ENCODE data around the gene CTAG2. TPM values are rescaled to one million over a fixed set of nuclear protein-coding genes. Genes with fewer than 3 reads are reported as not detected.

Gene CTAG2
- polyA plus RNA-seq, 4 donors = 7.8 TPM; not detected in 3

DNA sequence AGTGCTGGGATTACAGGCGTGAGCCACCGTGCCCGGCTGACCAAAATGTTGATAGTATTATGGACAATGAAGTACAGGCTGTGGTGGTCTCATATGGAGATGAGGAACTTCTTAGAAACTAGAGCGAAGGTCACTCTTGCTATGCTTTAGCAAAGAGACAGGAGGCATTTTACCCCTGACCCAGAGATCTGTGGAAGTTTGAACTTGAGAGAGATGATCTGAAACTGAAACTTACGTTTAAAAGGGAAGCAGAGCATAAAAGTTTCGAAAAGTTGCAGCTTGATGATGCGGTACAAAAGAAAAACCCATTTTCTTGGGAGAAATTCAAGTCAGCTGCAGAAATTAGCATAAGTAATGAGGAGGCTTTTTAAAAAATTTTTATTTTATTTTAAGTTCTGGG, 8.5 kb upstream of the CTAG2 start:
- H3K27me3 ChIP-seq (ENCODE audit: control insufficient read depth in 3 of 3, insufficient read depth in 3 of 3, low read length in 3 of 3) = no peaks in the 10 kb centered on the region
- H3K9me3 ChIP-seq (ENCODE audit: control insufficient read depth in 2 of 2, insufficient read depth in 1 of 2, low read depth in 1 of 2, low read length in 1 of 2) = no peaks in the 10 kb centered on the region
- H3K27ac ChIP-seq (ENCODE audit: low read depth in 1 of 3, low read length in 2 of 3) = no peak overlapping the region
- no peaks in the 10 kb centered on the region for H3K4me1 ChIP-seq (ENCODE audit: control insufficient read depth in 3 of 3, insufficient read depth in 2 of 3, low read depth in 1 of 3, low read length in 2 of 3)
- no peak overlapping the region for H3K4me3 ChIP-seq (ENCODE audit: low read depth in 1 of 3, low read length in 3 of 3)
- WGBS, 3 donors = 79 to 81% (median 79%) methylated on average over 7 of the region's 7 CpGs
- no peak for DNase-seq
- no peaks in the 10 kb centered on the region for H3K36me3 ChIP-seq (ENCODE audit: control insufficient read depth in 3 of 3, insufficient read depth in 2 of 3, low read depth in 1 of 3, low read length in 3 of 3)
- no peak for FAIRE-seq

DNA sequence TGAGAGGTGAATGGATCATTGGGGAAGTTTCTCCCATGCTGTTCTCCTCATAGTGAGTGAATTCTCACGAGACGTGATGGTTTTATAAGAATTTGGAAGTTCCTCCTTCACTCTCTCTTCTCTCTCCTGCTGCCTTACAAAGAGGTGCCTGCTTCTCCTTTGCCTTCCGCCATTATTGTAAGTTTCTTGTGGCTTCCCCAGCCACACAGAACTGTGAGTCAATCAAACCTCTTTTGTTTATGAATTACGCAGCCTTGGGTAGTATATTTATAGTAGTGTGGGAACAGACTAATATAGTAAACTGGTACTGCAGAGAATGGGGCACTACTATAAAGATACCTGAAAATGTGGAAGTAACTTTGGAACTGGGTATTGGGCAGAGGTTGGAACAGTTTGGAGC, 7.8 kb upstream of the CTAG2 start:
- no peak for FAIRE-seq
- Histone ChIP-seq H3K9me3 (ENCODE audit: control insufficient read depth in 2 of 2, insufficient read depth in 1 of 2, low read depth in 1 of 2, low read length in 1 of 2) (no peaks in the 10 kb centered on the region), H3K4me1 (ENCODE audit: control insufficient read depth in 3 of 3, insufficient read depth in 2 of 3, low read depth in 1 of 3, low read length in 2 of 3) (no peaks in the 10 kb centered on the region), H3K27me3 (ENCODE audit: control insufficient read depth in 3 of 3, insufficient read depth in 3 of 3, low read length in 3 of 3) (no peaks in the 10 kb centered on the region), H3K27ac (ENCODE audit: low read depth in 1 of 3, low read length in 2 of 3) (no peak overlapping the region), H3K36me3 (ENCODE audit: control insufficient read depth in 3 of 3, insufficient read depth in 2 of 3, low read depth in 1 of 3, low read length in 3 of 3) (no peaks in the 10 kb centered on the region), H3K4me3 (ENCODE audit: low read depth in 1 of 3, low read length in 3 of 3) (no peak overlapping the region)
- 74 to 82% (median 80%) methylated on average over 4 of the region's 4 CpGs for WGBS, 3 donors
- no peak for DNase-seq

DNA sequence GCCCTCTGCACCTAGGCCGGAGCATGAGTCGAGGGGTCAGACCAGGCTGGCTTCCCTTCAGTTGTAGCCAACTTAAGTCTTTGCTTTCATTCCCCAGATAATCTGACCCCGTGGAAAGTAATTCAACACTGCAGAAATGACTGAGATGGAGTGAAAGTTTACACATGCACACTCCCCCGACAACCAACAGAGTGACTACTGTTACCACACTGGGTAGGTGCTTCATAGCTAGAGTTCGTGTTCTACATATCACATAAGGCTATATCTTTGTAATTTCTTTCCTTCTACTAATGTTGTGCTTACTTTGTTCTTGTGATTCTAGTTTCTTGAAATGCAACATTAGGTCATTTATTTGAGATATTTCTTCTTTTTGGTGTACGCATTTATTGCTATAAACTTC, 7.2 kb upstream of the CTAG2 start:
- WGBS, 3 donors = 67 to 78% (median 74%) methylated on average over 6 of the region's 6 CpGs
- FAIRE-seq (no peak), DNase-seq (no peak)
- H3K36me3 ChIP-seq (ENCODE audit: control insufficient read depth in 3 of 3, insufficient read depth in 2 of 3, low read depth in 1 of 3, low read length in 3 of 3) = no peaks in the 10 kb centered on the region
- H3K27me3 ChIP-seq (ENCODE audit: control insufficient read depth in 3 of 3, insufficient read depth in 3 of 3, low read length in 3 of 3) = no peaks in the 10 kb centered on the region
- no peak overlapping the region for H3K27ac ChIP-seq (ENCODE audit: low read depth in 1 of 3, low read length in 2 of 3)
- no peaks in the 10 kb centered on the region for H3K9me3 ChIP-seq (ENCODE audit: control insufficient read depth in 2 of 2, insufficient read depth in 1 of 2, low read depth in 1 of 2, low read length in 1 of 2)
- H3K4me1 ChIP-seq (ENCODE audit: control insufficient read depth in 3 of 3, insufficient read depth in 2 of 3, low read depth in 1 of 3, low read length in 2 of 3) = no peaks in the 10 kb centered on the region
- H3K4me3 ChIP-seq (ENCODE audit: low read depth in 1 of 3, low read length in 3 of 3) = no peak overlapping the region

DNA sequence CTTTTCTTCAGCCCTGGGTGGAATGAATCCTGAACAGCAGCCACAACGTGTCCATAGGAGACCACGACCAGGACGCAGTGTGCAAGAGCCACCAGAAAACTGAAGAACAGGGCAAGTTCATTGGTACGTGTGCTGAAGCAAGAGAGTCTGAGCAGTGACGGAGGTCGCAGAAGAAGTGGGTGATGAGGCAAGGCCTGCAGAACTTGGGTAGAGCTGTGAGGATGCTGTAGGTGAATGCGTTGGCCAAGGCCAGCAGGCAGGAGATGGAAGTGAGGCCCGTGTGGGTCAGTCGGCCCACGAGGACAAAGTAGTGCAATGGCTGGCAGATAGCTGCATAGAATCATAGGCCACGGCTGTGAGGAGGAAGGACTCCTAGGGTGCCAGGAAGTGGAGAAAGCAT, 5.6 kb upstream of the CTAG2 start:
- 87 to 94% (median 92%) methylated on average over 11 of the region's 11 CpGs for WGBS, 3 donors
- DNase-seq = no peak
- no peak overlapping the region for H3K27ac ChIP-seq (ENCODE audit: low read depth in 1 of 3, low read length in 2 of 3)
- FAIRE-seq = no peak
- H3K27me3 ChIP-seq (ENCODE audit: control insufficient read depth in 3 of 3, insufficient read depth in 3 of 3, low read length in 3 of 3) = no peaks in the 10 kb centered on the region
- H3K4me1 ChIP-seq (ENCODE audit: control insufficient read depth in 3 of 3, insufficient read depth in 2 of 3, low read depth in 1 of 3, low read length in 2 of 3) = no peaks in the 10 kb centered on the region
- no peak overlapping the region for H3K4me3 ChIP-seq (ENCODE audit: low read depth in 1 of 3, low read length in 3 of 3)
- no peaks in the 10 kb centered on the region for H3K9me3 ChIP-seq (ENCODE audit: control insufficient read depth in 2 of 2, insufficient read depth in 1 of 2, low read depth in 1 of 2, low read length in 1 of 2)
- no peaks in the 10 kb centered on the region for H3K36me3 ChIP-seq (ENCODE audit: control insufficient read depth in 3 of 3, insufficient read depth in 2 of 3, low read depth in 1 of 3, low read length in 3 of 3)

DNA sequence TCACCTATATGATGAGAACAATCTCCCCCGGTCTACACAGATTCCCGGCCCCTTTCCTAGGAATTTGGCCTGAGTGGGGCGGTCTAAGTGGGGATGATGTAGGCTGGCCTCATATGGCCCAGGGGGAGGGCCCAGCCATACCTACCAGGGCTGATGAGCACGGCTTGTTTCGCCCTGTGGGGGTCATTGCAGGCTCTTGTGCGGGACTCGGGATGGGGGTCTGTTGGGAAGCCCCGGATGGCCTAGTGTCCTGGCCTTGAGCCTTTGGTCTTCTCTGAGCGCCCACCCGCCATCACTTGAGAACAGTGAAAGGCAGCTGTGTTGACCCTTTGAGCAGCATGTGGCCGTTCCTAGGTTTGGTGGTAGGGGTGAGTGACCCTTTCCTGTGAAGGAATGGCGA, 4.8 kb upstream of the CTAG2 start:
- DNase-seq = no peak
- Histone ChIP-seq H3K27ac (ENCODE audit: low read depth in 1 of 3, low read length in 2 of 3) (no peak overlapping the region), H3K4me3 (ENCODE audit: low read depth in 1 of 3, low read length in 3 of 3) (no peak overlapping the region), H3K27me3 (ENCODE audit: control insufficient read depth in 3 of 3, insufficient read depth in 3 of 3, low read length in 3 of 3) (no peaks in the 10 kb centered on the region), H3K4me1 (ENCODE audit: control insufficient read depth in 3 of 3, insufficient read depth in 2 of 3, low read depth in 1 of 3, low read length in 2 of 3) (no peaks in the 10 kb centered on the region), H3K9me3 (ENCODE audit: control insufficient read depth in 2 of 2, insufficient read depth in 1 of 2, low read depth in 1 of 2, low read length in 1 of 2) (no peaks in the 10 kb centered on the region), H3K36me3 (ENCODE audit: control insufficient read depth in 3 of 3, insufficient read depth in 2 of 3, low read depth in 1 of 3, low read length in 3 of 3) (no peaks in the 10 kb centered on the region)
- FAIRE-seq = no peak
- 84 to 92% (median 90%) methylated on average over 12 of the region's 12 CpGs for WGBS, 3 donors

DNA sequence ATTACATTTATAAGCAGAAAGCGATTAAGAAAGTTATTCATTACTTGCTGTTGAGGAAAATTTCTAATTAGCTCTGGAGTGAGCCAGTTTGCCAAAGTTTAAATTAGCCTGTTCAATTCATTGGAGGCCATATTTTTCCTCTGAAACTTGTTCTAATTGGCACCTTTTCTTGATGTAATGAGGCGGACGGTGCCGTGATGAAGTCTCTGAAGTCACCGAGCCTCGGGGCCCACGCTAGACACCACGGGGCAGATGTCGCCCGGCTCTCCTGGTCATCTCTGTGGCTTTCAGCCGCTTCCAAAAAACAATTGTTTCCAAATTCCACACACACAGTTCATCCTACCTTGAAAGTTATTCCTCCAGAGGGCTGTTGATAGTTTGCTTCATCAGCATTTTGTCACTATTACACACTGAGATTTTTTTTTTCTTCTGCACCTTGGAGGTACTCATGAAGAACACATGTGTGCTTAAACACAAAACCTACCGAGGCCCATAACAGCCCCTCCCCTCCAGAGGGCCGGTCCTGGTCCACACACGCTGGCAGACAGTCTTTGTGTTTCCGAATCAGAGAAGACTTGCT, 3.9 kb upstream of the CTAG2 start:
- H3K4me3 ChIP-seq (ENCODE audit: low read depth in 1 of 3, low read length in 3 of 3) = no peak overlapping the region
- no peak for DNase-seq
- no peaks in the 10 kb centered on the region for H3K9me3 ChIP-seq (ENCODE audit: control insufficient read depth in 2 of 2, insufficient read depth in 1 of 2, low read depth in 1 of 2, low read length in 1 of 2)
- no peak overlapping the region for H3K27ac ChIP-seq (ENCODE audit: low read depth in 1 of 3, low read length in 2 of 3)
- H3K4me1 ChIP-seq (ENCODE audit: control insufficient read depth in 3 of 3, insufficient read depth in 2 of 3, low read depth in 1 of 3, low read length in 2 of 3) = no peaks in the 10 kb centered on the region
- no peaks in the 10 kb centered on the region for H3K36me3 ChIP-seq (ENCODE audit: control insufficient read depth in 3 of 3, insufficient read depth in 2 of 3, low read depth in 1 of 3, low read length in 3 of 3)
- FAIRE-seq = no peak
- 90 to 95% (median 93%) methylated on average over 15 of the region's 15 CpGs for WGBS, 3 donors
- no peaks in the 10 kb centered on the region for H3K27me3 ChIP-seq (ENCODE audit: control insufficient read depth in 3 of 3, insufficient read depth in 3 of 3, low read length in 3 of 3)

DNA sequence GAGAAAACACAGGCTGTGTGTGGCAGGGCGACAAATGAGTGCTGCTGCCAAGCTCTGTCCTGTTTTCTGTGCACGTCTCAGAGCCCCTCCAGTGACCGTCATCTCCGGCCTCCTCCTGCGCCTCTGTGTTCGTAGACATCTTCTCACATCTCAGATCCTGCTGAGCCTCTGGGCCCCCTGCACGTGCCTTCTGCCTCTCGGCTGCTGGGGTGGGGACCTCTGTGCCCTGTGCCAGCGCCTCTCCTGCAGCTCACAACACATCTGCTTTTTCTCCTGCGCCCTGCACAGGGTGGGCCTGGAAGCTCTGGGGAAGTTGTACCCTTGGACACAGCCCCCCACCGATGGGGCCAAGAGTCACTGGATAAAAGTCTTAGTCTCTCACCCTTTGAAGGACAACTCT, 2.4 kb upstream of the CTAG2 start:
- DNase-seq (no peak), FAIRE-seq (no peak)
- Histone ChIP-seq H3K27me3 (ENCODE audit: control insufficient read depth in 3 of 3, insufficient read depth in 3 of 3, low read length in 3 of 3) (no peaks in the 10 kb centered on the region), H3K4me1 (ENCODE audit: control insufficient read depth in 3 of 3, insufficient read depth in 2 of 3, low read depth in 1 of 3, low read length in 2 of 3) (no peaks in the 10 kb centered on the region), H3K9me3 (ENCODE audit: control insufficient read depth in 2 of 2, insufficient read depth in 1 of 2, low read depth in 1 of 2, low read length in 1 of 2) (no peaks in the 10 kb centered on the region), H3K36me3 (ENCODE audit: control insufficient read depth in 3 of 3, insufficient read depth in 2 of 3, low read depth in 1 of 3, low read length in 3 of 3) (no peaks in the 10 kb centered on the region), H3K27ac (ENCODE audit: low read depth in 1 of 3, low read length in 2 of 3) (no peak overlapping the region), H3K4me3 (ENCODE audit: low read depth in 1 of 3, low read length in 3 of 3) (no peak overlapping the region)
- WGBS, 3 donors = 77 to 84% (median 78%) methylated on average over 11 of the region's 11 CpGs

DNA sequence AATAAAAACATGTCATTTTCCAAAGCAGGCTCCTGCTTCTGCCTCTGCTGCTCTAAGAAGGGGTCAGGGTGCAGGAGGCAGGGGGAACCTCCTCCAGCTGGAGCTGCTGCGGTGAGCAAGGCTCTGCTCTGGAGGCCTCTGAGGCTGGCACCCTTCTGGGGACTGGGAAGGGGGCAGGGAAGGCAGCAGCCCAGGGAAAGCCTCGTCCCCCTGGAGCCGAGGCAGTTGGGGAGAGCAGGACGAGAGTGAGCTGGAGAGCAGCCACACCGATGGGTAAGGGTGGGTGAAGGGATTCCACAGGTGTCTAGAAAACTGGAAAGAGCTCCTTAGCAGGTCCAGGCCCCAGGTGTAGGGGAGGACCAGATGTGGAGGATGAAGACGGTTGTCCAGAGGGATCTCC, 2.0 kb upstream of the CTAG2 start:
- FAIRE-seq = no peak
- 62 to 73% (median 72%) methylated on average over 6 of the region's 6 CpGs for WGBS, 3 donors
- H3K4me1 ChIP-seq (ENCODE audit: control insufficient read depth in 3 of 3, insufficient read depth in 2 of 3, low read depth in 1 of 3, low read length in 2 of 3) = no peaks in the 10 kb centered on the region

DNA sequence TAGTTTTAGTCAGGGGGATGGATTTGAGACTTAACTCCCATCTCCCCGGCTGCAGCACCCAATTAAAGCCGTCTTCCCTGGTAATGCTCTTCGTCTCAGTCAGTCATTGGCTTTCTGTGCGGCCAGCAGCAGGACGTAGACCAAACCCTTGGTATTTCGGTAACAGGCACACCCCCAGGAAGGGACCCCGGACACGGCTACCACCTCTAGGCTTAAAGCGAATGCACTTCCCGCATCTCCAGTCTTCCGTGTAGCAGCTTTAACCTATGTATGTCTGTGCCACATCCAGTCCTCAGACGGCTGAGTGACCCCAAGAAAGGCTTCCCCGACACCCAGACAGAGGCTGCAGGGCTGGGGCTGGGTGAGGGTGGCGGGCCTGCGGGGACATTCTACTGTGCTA, 1.5 kb upstream of the CTAG2 start:
- no peaks in the 10 kb centered on the region for H3K27me3 ChIP-seq (ENCODE audit: control insufficient read depth in 3 of 3, insufficient read depth in 3 of 3, low read length in 3 of 3)
- FAIRE-seq = no peak
- H3K4me3 ChIP-seq (ENCODE audit: low read depth in 1 of 3, low read length in 3 of 3) = no peak overlapping the region
- no peaks in the 10 kb centered on the region for H3K9me3 ChIP-seq (ENCODE audit: control insufficient read depth in 2 of 2, insufficient read depth in 1 of 2, low read depth in 1 of 2, low read length in 1 of 2)
- no peak overlapping the region for H3K27ac ChIP-seq (ENCODE audit: low read depth in 1 of 3, low read length in 2 of 3)
- no peak for DNase-seq
- no peaks in the 10 kb centered on the region for H3K4me1 ChIP-seq (ENCODE audit: control insufficient read depth in 3 of 3, insufficient read depth in 2 of 3, low read depth in 1 of 3, low read length in 2 of 3)
- no peaks in the 10 kb centered on the region for H3K36me3 ChIP-seq (ENCODE audit: control insufficient read depth in 3 of 3, insufficient read depth in 2 of 3, low read depth in 1 of 3, low read length in 3 of 3)
- WGBS, 3 donors = 90 to 93% (median 92%) methylated on average over 12 to 14 of the region's 15 CpGs

More for the DNA sequence above, 2.0 kb upstream of the CTAG2 start:
- no peak for DNase-seq
- Histone ChIP-seq H3K27ac (ENCODE audit: low read depth in 1 of 3, low read length in 2 of 3) (no peak overlapping the region), H3K9me3 (ENCODE audit: control insufficient read depth in 2 of 2, insufficient read depth in 1 of 2, low read depth in 1 of 2, low read length in 1 of 2) (no peaks in the 10 kb centered on the region), H3K36me3 (ENCODE audit: control insufficient read depth in 3 of 3, insufficient read depth in 2 of 3, low read depth in 1 of 3, low read length in 3 of 3) (no peaks in the 10 kb centered on the region), H3K4me3 (ENCODE audit: low read depth in 1 of 3, low read length in 3 of 3) (no peak overlapping the region), H3K27me3 (ENCODE audit: control insufficient read depth in 3 of 3, insufficient read depth in 3 of 3, low read length in 3 of 3) (no peaks in the 10 kb centered on the region)

Measured in small intestine (tissue), 7 donors.